CD4-positive, alpha-beta T cell treated with Interleukin-4 for 1 hour (primary cell): Measurements from ENCODE around the gene ZNF879.

Experiments
- DNase-seq, 2 donors: peaks; one replicate each; pipeline ENCODE4 v3.0.0-alpha.2; 2020 to 2022

ZNF879 gene

DNA sequence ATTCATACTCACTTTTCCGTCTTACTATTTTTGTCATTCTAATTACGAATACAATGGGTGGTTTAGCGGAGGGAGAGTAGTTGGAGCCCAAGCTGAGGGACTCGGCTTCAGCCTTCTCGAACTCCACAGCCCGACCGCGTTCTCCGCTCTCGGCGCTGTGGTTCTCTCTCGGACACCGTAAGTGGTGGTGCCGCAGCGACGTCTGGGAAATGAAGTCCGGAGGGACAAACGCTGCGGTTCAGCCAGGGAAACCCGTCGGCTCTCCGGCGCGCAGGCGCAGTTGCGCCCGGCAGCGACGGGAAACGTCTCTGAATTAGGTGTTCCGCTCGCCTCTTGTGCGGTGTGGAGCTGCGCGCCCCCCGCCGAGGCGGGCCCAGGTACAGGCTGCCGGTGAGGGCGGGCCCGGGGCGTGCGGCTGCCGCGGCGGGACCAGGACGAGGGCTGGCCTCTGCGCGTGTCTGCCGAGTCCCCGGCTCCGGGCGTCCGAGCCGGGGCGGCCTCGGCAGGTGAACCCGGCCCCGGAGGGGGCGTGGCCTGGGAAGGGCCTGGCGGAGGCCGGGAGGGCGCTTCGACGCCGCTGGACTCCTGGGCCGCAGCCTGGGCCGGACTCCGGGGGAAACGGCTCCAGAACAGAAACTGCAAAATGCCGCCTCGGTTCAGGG is at the start of gene ZNF879:
ZNF879 (plus strand) TSS at position 277 of the 662 bp plus-strand sequence. CDS start 1,201 bp downstream, outside the sequence.
- peak; percentile 95 to 96 for DNase-seq

DNA sequence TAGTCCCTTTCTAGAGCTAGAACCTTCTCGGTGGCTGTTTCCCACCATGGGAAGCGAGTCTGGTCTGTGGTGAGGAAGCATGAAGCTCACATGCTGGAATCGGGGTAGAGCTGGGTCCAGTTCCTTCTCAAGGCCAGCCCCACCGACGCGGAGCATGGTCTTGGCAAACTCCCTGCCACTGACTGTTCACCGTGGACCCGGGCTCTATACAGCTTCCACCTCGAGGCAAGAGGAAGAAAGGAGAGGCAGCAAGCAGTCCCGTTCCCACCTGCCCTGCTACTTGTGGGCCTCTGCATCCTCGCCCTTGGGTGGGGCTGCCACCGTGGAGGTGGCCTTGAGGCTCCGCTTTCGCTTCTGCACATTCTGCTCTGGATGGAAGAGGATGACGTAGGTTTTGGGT is 42.2 kb upstream of the ZNF879 start:
- DNase-seq = no peak

DNA sequence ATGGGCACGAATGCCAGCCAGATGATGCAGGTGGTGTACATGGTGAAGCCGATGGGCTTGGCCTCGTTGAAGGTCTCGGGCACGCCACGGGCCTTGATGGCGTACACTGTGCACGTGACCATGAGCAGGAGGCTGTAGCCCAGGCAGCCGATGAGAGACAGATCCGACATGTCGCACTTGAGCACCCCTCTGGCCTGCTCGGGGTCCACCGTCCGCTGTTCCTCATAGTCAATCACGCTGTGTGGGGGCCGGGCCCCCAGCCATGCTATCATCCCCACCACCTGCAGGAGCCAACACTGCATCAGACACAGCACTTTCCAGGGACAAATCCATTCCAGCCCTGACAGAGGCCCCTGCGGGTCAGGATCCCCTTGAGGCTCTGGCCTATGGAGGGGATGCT is 40.7 kb upstream of the ZNF879 start:
- DNase-seq = no peak

DNA sequence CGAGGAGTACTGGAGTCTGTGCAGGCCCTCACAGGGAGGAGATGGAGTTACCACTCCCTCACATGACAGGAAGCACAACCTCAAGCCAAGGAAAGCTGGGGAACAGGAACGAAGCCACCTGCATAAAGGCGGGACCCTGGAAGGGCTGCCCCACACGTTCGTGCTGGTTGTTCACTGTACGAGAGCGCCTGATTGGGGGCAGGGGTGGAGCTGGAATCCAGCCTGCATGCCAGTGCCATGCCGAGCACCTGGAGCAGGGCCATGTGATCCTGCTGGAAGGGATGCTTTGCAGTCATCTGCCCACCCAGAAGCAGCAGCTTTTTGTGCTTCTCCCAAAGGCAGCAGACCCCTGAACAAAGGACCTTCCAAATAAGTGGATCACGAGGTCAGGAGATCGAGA is 39.9 kb upstream of the ZNF879 start:
- no peak for DNase-seq

DNA sequence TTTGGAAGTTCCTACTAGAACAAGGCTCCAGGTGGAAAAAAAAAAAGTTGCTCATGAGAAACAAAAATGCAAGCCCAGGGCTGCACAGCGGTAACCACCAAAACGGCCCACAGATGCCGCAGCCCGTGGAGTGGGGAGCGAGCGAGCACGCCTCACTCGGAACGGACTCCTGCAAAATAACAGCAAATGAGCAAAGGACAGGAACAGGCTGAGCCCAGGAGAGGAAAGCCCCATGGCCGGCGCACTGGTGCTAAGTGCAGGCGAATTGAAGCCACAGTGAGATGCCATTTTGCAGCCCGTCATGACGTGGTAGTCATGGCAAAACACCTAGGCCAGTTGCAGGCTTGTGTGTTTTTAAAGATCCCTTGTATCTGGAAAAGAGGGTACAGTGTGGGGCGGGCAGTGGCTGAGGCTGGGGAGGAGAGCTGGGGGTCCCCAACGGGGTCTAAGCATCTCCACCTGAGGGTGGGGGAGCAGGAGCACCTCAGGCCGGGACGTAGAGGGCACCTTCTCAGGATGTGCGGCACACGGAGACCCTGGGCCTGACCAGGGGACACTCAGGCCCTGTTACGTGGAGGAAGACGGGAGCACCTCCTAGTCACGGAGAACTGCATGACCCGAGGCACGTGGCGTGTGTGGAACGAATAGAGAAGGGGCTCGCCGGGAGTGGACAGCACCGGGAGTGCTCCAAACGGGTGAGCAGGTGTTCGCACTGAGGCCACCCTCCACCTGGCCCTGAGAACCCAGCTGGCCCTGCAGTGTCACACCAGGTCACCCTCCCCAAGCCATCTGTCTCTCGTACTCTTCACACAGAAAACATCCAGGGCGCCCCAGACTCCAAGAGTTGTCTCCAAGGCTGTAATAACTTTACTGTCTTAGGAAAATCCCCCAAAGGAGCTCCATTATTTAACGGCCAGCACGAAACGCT is 39.2 kb upstream of the ZNF879 start:
- DNase-seq = no peak

DNA sequence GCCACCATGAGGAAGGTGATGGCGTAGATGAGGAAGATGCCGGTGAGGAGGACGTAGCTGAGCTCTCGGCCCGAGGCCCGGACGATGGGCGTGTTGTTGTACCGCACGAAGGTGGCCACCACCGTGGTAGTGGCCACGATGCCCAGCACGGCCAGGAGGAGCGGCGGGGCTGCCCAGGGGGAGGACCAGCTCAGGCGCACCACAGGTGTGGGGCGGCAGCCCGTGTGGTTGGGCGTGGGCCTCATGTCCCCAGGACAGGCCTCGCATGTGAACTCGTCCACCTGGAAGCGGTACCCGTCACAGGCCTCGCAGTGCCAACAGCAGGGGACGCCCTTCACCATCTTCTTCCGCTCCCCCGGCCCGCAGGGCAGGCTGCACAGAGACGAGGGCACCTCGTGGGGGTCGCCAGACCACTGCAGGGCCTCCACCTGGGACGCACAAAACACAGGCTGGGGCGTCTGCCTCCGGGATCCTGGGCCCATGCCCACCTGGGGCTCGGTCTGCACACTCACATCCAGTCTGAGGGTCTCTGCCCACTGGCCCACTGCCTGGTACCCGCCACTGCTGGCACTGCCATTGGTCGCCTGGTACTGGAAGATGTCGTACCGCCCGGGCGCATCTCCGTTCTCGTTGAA is 37.2 kb upstream of the ZNF879 start:
- DNase-seq = no peak

DNA sequence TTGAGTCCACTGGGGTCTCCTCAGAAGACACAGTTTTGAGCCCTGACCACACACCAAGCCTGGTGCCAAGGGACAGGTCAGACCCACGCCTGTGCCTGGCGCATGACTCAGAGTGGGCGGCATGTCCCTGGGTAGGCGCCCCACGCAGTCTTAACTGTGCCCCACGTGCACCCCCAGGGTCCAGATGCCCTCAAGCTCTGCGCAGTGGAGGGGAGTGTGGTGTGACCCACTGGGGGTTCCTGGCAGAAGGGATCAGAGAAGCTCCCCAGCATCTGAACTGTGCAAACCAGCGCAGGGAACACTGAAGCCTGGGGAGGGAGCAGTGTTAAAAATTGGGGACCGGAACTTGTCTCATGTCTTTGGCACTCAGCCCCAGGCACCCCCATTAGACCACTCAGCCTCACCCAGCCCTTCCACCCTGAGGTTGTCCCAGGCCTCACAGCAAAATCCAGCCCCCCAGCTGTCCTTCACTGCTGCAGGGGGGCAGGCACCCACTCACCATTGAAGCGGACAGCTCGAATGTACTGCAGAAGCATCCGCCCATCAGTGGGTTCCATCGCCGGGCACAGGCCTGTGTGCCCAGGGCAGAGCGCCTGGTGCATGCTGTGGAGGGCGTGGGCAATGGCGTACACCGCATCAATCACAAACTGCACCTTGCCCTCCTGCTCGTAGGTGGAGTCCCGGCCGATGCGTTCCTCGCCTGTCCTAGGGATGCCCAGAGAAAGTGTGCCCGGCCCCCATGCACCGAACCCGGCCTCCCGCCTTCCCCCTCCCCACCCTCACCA is 35.0 kb upstream of the ZNF879 start:
- no peak for DNase-seq

DNA sequence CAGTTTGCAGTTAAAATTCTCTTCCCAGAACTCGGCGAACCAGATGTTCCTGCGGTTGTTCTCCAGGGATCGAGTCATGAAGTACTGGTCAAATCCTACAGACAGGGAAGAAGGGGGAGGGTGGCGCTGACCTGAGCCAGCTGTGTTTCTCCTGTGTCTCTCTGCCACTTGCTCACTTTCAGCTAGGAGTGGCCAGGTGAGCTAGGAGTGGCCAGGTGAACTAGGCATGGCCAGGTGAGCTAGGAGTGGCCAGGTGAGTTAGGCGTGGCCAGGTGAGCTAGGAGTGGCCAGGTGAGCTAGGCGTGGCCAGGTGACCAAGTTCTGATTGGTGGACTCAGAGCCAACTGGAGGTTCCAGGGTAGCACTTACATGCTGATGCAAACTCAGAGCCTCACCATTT is 34.3 kb upstream of the ZNF879 start:
- no peak for DNase-seq

DNA sequence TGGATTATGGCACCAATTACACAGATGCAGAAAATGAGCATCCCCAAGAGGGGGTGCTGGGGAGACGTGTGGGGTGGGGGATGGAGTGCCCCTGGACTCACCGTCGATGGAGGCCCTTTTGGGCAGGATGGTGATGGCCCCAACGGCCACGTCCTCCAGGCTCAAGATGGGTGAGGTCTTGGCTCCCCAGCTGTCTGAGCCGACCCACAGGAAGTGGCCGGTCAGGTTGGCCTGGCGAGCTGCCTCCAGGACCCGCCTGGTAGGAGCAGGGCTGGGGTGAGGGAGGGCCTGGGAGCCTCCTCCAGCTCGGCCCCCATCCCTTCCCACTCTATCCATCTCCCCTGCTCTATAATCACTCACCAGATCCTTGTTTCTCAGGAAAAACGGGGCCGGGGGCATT is 33.1 kb upstream of the ZNF879 start:
- DNase-seq = no peak

DNA sequence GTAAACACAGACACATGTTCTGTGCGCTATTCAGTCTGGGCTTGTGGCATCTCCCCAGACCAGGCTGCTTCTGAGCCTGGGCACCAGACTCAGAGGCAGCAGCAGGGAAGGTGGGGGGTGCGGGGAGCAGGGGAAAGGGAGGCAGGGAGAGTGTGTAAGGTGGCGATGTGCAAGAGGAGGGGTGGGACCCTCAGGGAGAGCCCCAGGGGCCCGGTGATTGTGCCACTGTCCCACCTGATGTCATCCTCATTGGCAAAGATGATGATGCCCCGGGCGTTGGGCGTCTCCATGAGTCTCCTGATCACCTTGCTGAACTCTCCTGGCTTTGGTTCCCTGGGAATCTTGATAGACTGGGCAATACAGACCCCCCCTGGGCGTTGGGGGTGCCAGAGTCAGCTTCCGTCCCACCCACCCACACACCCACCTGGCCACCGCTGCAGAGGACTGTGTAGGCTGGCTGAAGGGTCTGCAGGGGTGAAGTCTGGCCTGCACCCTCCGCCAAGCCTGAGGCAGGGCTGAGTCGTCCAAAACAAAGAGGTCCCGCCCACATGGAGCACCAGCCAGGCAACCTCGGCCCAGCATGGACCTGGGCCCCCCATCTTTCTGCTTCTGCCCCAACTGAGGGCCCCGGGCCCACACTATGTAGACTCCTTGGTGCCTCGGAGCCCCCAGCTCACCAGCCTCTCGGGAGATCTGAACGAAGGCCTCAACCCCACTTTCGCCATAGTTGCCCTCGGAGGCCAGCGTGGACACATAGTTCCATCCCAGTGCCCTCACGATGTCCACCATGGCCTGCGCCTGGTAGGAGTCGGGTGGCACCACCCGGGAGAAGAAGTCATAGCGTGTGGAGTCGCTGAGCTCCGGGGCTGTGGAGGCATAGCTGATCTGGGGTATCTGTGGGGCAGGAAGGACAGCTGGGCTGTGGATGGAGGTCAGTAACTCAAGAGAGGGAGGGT is 32.1 kb upstream of the ZNF879 start:
- DNase-seq = no peak

DNA sequence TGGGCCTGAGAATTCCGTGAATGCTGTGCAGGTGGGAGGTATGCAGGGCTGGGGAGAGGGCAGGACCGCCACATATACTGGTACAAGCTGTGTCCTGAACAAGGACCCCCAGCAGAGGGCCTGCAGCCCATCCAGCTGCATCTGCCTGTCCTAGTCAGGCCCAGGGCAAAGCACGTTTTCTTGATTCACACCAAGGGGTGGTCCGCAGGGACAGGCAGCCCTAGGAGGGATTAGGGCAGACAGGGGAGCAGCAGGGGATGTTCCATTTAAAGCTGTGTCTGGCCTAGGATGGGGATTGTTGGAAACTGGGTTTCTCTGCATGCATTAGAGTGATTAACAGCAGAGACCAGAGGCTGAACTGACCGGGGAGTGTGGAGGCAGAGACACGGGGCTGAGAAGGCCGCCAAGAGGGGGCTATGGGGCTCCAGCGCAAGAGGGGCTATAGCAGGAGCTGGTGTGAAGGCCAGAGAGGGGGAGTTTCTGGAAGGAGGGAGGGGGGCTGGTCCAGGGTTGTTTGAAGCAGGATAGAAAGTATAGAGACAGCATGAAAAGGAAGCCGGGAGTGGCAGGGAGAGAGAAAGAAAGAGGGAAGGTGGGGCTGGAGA is 31.2 kb upstream of the ZNF879 start:
- no peak for DNase-seq

DNA sequence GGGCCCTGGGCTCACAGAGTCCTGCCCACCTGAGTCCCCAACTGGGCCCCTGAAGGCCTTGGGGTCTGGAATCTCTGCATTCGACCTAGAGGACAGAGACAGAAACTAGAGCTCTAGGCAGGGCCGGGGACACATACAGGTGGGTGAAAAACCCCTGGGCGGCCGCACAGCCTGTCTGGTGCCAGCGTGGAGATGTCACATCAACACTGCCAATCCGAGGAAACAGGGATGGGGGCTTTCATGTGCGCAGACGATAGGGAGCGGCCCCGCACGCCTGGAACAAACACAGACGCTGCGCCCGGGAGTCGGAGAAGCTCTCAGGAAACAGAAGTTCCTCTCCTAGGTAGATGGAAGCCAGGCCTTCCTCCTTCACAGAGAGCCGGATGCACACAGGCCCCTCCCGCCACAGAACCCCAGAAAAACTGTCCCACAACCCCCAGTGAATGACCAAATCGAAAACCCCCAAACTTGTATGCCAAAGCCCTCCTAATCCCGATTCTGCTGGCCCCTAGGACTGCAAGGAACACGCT is 30.3 kb upstream of the ZNF879 start:
- DNase-seq = no peak

DNA sequence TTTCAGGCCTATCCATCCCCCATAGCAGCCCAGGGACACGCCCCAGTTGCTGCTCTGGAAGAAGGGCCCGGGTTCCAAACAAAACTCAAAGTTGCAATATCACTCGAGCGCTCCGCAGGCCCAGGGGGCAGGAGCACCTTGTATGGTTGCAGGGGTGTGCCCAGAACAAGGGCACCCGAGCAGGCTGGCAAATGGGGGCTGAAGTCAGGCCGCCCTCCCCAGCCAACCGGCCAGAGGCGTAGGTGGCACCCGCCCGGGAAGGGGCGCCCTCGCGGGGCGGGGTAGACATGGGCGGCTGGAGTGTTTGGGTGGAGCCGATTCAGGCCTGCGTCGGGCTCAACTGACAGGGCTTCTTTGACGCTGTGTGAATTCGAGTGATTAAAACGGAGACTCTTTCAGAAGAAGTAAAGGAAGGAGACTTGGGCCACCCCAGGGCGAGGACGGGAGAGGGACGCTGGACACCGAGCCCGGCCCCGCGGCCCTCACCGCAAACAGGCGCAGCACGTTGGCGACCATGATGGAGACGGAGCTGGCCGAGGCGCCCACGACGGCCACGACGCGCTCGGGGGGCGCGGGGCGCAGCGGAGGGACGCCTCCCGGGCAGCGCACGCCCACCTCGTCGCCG is 29.5 kb upstream of the ZNF879 start:
- DNase-seq = no peak

DNA sequence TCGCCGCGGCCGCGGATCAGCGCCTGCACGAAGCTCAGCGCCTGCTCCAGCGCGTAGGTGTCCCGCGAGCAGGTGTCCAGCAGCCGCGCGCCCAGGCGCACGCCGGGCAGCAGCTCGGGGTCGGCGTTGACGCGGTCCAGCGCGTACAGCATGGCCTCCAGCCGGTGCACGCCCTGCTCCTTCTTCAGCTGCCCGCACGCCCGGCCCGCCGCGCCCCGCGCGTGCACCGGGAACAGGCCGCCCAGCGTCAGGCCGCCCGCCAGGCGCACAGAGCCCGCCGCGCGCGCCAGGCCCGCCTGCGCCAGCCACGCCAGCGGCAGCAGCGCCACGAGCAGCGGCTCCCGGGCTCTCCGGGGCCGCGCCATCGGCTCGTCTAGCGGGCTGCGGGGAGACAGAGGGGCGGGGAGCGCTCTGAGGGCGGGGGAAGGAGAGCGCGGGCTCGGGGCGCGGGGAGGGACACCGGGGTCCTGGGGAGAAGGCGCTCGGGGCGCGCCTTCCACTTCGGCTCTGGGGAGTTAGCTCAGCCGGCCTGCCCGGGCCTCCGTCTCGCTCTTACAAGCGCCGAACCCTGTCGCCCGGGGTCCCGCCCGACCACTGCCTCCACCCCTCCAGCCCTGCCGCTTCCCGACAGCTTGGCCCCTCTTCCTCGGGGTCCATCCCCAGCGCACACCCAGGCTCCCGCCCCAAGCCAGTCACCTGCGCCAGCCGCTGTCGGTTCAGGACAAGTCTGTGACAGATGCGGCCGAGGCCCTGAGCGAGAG is 28.8 kb upstream of the ZNF879 start, which contains the start of gene GRM6:
GRM6 (minus strand) TSS at position 741 of the 761 bp plus-strand sequence; CDS start at position 365, 376 bp downstream.
- DNase-seq = no peak

DNA sequence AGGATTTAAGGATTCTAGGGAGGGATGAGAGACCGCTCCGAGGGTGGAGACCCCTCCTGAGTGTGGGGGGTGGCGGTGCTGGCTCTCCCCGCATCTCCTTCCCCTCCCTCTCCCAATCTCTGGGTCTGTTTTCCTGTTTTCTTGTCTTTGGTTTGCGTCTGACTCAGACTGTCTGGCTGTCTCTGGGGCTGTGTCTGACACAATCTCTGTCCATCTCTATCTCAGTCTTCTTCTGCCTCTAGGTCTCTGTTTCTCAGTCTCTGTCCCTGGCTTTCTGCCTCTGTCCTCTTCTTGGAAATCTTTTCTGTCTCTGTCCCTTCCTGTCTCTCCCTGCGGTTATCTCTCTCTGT is 28.3 kb upstream of the ZNF879 start:
- no peak for DNase-seq

DNA sequence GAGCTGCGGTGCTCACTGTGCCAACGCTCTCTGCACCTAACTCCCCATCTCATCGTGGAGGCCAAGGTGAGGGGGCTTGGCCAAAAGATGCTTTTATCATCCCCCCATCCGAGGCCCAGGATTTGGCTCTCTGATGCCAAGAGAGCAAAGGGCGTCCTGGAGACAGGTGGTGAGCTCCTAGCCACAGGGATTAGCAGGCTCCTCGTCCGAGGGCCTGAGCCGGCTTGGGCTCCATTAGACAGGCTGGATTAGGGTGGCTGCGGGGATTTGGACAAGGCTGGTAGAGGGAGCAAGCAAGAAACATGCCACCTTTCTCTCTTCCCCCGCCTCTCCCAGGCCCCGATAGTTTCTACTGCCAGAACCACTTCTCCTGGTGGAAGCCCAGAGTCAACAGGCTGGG is 27.4 kb upstream of the ZNF879 start:
- DNase-seq = no peak

DNA sequence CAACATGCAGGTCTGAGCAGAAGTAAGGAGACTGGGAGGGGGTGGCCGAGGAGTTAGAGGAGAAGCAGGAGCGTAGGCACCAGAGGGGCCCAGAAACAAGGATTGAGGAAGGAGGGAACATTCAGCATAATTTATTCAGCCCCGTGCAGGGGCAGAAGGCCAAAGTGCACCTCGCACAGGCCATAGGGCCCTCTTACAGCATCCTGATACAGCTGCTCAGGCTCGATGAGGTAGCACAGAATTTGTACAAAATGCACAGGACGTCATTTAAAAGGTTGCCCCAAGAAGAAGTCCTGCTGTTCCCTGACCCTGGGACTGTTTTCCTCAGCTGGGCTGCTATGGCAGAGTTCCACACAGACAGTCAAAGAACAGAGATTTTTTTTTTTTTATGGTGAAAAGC is 26.4 kb upstream of the ZNF879 start:
- no peak for DNase-seq

DNA sequence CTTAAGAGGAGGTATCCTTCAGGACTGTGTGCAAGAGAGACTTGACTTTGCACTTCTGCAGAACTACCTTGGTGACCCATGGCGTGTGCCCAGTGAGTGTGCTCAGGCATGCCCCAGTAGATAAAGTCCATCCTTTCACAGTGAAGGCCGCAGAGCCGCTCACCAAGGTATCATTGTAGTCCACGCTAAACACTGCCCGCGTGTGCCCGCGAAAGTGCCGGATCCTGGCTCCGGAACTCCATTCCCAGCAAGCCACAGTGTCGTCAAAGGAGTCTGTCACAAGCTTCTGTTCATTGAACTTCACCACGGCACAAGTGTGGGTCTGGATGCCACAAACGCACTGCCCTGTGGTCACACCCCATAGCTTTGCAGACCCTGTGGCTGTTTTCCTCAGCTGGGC is 25.2 kb upstream of the ZNF879 start:
- no peak for DNase-seq

DNA sequence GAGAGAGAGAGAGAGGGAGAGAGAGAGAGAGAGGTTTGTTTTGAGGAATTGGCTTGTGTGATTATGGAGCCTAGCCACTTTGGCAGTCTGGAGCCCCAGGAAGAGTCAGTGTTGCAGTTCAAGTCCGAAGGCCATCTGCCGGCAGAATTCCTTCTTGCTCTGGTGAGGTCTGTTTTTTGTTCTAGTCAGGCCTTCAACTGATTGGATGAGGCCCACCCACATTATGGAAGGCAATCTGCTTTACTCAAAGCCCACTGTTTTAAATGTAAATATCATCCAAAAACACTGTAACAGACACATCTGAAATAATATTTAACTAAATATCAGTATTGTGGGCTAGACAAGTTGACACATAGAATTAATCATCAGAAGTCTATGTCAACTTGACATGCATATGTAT is 17.0 kb upstream of the ZNF879 start:
- DNase-seq = no peak

DNA sequence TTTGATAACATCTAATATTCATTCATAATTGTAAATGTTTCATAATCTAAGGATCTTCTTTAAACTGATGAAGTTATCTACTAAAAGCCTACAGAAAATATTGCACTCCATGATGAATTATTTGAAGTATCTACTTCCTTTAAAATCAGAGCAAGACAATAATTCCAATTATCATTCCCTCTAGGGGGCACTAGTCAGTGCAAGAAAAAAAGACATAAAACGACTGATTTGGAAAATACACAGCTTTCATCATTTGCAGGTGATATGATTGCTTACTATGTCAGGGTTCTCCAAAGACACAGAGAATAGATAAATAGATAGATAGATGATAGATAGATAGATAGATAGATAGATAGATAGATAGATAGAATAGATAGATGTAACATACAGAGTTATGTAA is 14.9 kb upstream of the ZNF879 start:
- DNase-seq = no peak
